Muscle of leg (tissue), 11 donors: Measurements from ENCODE around the gene PDZD7. TPM values are rescaled to one million over a fixed set of nuclear protein-coding genes. Genes with fewer than 3 reads are reported as not detected.
A peak's percentile ranks its signal among the peaks of the same experiment; 100 is the strongest.
"Not testable (repeated sequence)": the region's sequence is repeated elsewhere in the genome, so short reads cannot be mapped to it uniquely, and the experiment has no call there.

ENCODE experiments used
- DNase-seq: peaks from one replicate; pipeline ENCODE4 v3.0.0; 2013
- H3K27ac ChIP-seq: one replicate; pipeline ENCODE4 v1.5.1; 2013; ENCODE audit warnings: mild to moderate bottlenecking, low read length, control low read depth
- H3K27me3 ChIP-seq: one replicate; pipeline ENCODE4 v1.6.1; 2013; ENCODE audit warnings: low read length; ENCODE audit not compliant: control insufficient read depth, insufficient read depth
- H3K36me3 ChIP-seq: one replicate; pipeline ENCODE4 v1.6.1; 2013; ENCODE audit warnings: low read length; ENCODE audit not compliant: control insufficient read depth, insufficient read depth
- H3K4me1 ChIP-seq: one replicate; pipeline ENCODE4 v1.6.1; 2013; ENCODE audit warnings: low read length; ENCODE audit not compliant: control insufficient read depth, insufficient read depth
- H3K4me3 ChIP-seq: one replicate; pipeline ENCODE4 v1.5.1; 2013; ENCODE audit warnings: low read length, control low read depth
- H3K9me3 ChIP-seq: replicated peaks from 2 replicates; pipeline ENCODE4 v1.6.1; 2013; ENCODE audit warnings: low read depth, low read length; ENCODE audit not compliant: control insufficient read depth
- WGBS: methylation state at CpG from one replicate; pipeline ENCODE4 v1.1.5; 2013; ENCODE audit warnings: missing lambda C conversion rate; ENCODE audit not compliant: insufficient coverage; 5-methylcytosine and 5-hydroxymethylcytosine counted together
- polyA plus RNA-seq, 8 donors: library from polyadenylated mRNA; unstranded; fragments of 120-200 nt; gene quantifications; one replicate each; pipeline versions ENCODE4 v1.2.1 to v1.2.3, GENCODE V29; 2013; ENCODE audit warnings: inconsistent platforms in 1 of 8, low replicate concordance in 1 of 8; ENCODE audit not compliant: insufficient read length in 8 of 8, insufficient read depth in 1 of 8
- total RNA-seq: library from RNA; stranded (reverse); fragments of 120-200 nt; gene quantifications from one replicate; pipeline ENCODE4 v1.2.4, GENCODE V29; 2013

PDZD7 gene
- total and polyA plus RNA-seq, 9 donors, result 0.41 to 6.1 (median 1.2) TPM

- 33% methylated on average over 3 of the region's 6 CpGs for WGBS
- Histone ChIP-seq H3K27me3 (peaks cover 13% of the 10 kb centered on the region), H3K27ac (peak overlapping the region; percentile 20), H3K4me3 (no peak overlapping the region), H3K36me3 (peaks cover 34% of the 10 kb centered on the region), H3K9me3 (no peaks in the 10 kb centered on the region), H3K4me1 (peaks cover 24% of the 10 kb centered on the region)
- DNase-seq, result peak; percentile 95
Observed at GRCh38 chr10:101041252-101041761, 10.4 kb upstream of the PDZD7 start.

DNA sequence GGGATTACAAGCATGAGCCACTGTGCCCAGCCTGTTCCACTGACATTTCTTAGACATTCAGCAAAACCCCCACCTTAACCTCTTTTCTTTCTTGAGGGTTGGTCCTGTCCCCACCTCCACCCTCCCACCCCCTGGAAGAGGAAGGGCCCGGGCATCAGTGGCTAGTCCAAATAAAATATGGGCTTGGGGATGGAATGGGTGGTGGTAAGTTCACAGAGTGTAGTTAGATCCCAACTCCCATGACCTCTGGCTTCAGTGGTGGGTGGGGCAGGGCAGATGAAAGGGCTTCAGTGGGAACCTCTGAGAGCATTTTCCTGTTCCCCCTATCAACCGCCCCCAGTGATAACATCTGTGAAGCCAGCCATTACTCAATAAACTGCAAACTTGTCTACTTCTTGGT, 9.9 kb upstream of the PDZD7 start:
- H3K4me1 ChIP-seq, result peaks cover 24% of the 10 kb centered on the region
- H3K9me3 ChIP-seq, result no peaks in the 10 kb centered on the region
- H3K27ac ChIP-seq, result no peak overlapping the region
- H3K4me3 ChIP-seq, result no peak overlapping the region
- 0% methylated on average over 1 of the region's 2 CpGs for WGBS
- H3K36me3 ChIP-seq, result peaks cover 38% of the 10 kb centered on the region
- no peak for DNase-seq
- H3K27me3 ChIP-seq, result peaks cover 8% of the 10 kb centered on the region

DNA sequence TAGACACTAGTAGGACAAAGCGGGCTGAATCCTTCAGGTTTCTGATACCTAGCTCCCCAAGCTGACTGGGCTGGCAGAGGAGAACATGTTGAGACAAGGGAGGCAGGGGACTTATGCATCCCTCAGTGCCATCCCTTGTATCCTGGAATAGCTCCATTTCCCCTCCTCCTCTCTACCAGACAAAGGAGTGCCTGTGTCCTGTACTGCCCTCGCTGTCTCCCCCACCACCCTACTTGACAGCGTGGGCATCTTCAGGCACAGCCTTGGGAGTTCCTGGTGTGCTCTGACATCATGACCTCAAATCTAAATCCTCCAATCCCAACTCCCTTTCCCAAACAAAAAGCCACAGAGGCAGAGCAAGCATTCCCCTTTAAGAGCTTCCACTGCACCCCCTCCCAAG, 9.1 kb upstream of the PDZD7 start:
- Histone ChIP-seq H3K4me1 (peaks cover 24% of the 10 kb centered on the region), H3K4me3 (no peak overlapping the region), H3K27me3 (peaks cover 2% of the 10 kb centered on the region), H3K36me3 (peaks cover 46% of the 10 kb centered on the region), H3K9me3 (no peaks in the 10 kb centered on the region), H3K27ac (no peak overlapping the region)
- no peak for DNase-seq
- WGBS, result 86% methylated on average over 1 of the region's 3 CpGs

GRCh38 chr10:101038484-101038883, 7.6 kb upstream of the PDZD7 start:
- Histone ChIP-seq H3K4me1 (peaks cover 23% of the 10 kb centered on the region), H3K36me3 (peaks cover 49% of the 10 kb centered on the region), H3K27ac (no peak overlapping the region), H3K27me3 (no peaks in the 10 kb centered on the region), H3K9me3 (no peaks in the 10 kb centered on the region), H3K4me3 (no peak overlapping the region)
- no peak for DNase-seq
- WGBS, result 29% methylated on average over 4 of the region's 5 CpGs

GRCh38 chr10:101036726-101037125, 5.8 kb upstream of the PDZD7 start:
- Histone ChIP-seq H3K4me3 (no peak overlapping the region), H3K36me3 (peaks cover 49% of the 10 kb centered on the region), H3K9me3 (no peaks in the 10 kb centered on the region), H3K27me3 (no peaks in the 10 kb centered on the region), H3K4me1 (peaks cover 25% of the 10 kb centered on the region), H3K27ac (no peak overlapping the region)
- no peak for DNase-seq
- WGBS, result 92% methylated on average over 2 of the region's 7 CpGs

DNA sequence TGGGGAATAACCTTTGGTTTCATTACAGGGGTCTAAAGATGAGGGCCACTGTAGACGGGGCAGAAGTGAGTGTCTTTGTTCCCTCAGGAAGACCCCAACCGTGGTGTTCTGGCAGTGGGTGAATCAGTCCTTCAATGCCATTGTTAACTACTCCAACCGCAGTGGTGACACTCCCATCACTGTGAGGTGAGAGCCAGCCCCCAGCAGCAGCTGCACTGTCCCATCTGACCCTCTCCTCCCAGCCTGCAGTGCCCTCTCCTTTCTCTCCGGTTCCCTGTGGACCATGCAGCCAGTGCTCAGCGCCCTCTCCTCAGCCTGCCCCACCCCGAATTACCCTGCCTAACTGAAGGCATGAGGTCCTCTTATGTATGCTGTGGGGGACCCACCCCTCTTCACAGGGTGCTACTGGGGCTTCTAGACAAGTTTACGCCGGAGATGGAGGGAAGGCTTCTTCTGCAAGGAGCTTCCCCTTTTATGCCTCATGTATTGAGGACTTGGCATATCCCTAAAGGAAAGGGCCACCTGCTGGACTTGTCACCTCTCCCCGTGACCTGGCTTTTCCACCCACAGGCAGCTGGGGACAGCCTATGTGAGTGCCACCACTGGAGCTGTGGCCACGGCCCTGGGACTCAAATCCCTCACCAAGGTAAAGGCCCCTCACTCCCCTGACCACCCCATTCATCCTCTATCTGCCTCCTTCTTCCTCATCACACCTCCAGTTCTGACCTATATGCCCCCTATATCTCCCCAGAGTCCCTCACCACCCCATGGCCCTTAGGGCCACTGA, 5.2 kb upstream of the PDZD7 start:
- Histone ChIP-seq H3K9me3 (no peaks in the 10 kb centered on the region), H3K27ac (no peak overlapping the region), H3K27me3 (no peaks in the 10 kb centered on the region), H3K36me3 (peaks cover 49% of the 10 kb centered on the region), H3K4me3 (no peak overlapping the region), H3K4me1 (peaks cover 25% of the 10 kb centered on the region)
- DNase-seq, result no peak
- 74% methylated on average over 5 of the region's 10 CpGs for WGBS

GRCh38 chr10:101035314-101035713, 4.4 kb upstream of the PDZD7 start:
- 66% methylated on average over 6 of the region's 7 CpGs for WGBS
- no peak for DNase-seq
- Histone ChIP-seq H3K9me3 (no peaks in the 10 kb centered on the region), H3K36me3 (peaks cover 49% of the 10 kb centered on the region), H3K4me3 (no peak overlapping the region), H3K4me1 (peaks cover 29% of the 10 kb centered on the region), H3K27me3 (peaks cover 1% of the 10 kb centered on the region), H3K27ac (no peak overlapping the region)

GRCh38 chr10:101034404-101034803, 3.5 kb upstream of the PDZD7 start:
- WGBS, result 86% methylated on average over 4 of the region's 4 CpGs
- not testable (repeated sequence) for H3K9me3 ChIP-seq, H3K27ac ChIP-seq, DNase-seq, H3K4me3 ChIP-seq, H3K27me3 ChIP-seq
- peaks cover 38% of the 10 kb centered on the region for H3K4me1 ChIP-seq
- H3K36me3 ChIP-seq, result peaks cover 46% of the 10 kb centered on the region

DNA sequence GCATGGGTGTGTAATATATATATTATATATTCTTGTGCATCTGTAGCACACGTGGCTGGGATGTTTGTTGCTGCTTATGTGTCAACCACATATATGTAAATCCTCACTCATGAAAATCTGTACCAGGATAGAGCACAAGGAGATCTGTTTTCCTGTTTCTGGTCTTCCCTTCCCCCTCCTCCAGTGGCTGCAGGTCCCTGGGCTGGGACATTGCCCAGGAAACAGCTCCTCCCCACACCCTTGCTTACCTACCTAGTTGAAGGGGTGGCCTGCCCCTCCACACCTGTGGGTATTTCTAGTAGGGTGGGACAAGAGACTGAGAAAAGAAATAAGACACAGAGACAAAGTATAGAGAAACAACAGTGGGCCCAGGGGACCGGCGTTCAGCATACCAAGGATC, 2.3 kb upstream of the PDZD7 start:
- no peak for DNase-seq
- Histone ChIP-seq H3K9me3 (no peaks in the 10 kb centered on the region), H3K4me3 (peak overlapping the region; percentile 84), H3K4me1 (peaks cover 46% of the 10 kb centered on the region), H3K36me3 (peaks cover 35% of the 10 kb centered on the region), H3K27ac (peak overlapping the region; percentile 97), H3K27me3 (peaks cover 16% of the 10 kb centered on the region)
- WGBS, result no CpG with 5 or more reads among the region's 3 CpGs

GRCh38 chr10:101032637-101033224, 1.8 kb upstream of the PDZD7 start:
- H3K4me3 ChIP-seq, result peak overlapping the region; percentile 84
- H3K36me3 ChIP-seq, result peaks cover 30% of the 10 kb centered on the region
- peak; percentile 91 for DNase-seq
- H3K9me3 ChIP-seq, result no peaks in the 10 kb centered on the region
- H3K27me3 ChIP-seq, result peaks cover 18% of the 10 kb centered on the region
- H3K4me1 ChIP-seq, result peaks cover 48% of the 10 kb centered on the region
- 20% methylated on average over 4 of the region's 6 CpGs for WGBS
- H3K27ac ChIP-seq, result peak overlapping the region; percentile 97
